ENCODE measurements around the gene HOATZ.

- TF ChIP-seq CTCF (IDR thresholded peaks at IDR 0.05) (no peak), POLR2AphosphoS5 (IDR thresholded peaks at IDR 0.05; ENCODE audit: low read depth, low read length) (no peak), ZBTB33 (IDR thresholded peaks at IDR 0.05; ENCODE audit: borderline replicate concordance, low read depth) (no peak), MAX (IDR thresholded peaks at IDR 0.05; ENCODE audit: low read depth) (no peak), MEF2A (IDR thresholded peaks at IDR 0.05; ENCODE audit: borderline replicate concordance, low read depth) (no peak), EP300 (IDR thresholded peaks at IDR 0.05; ENCODE audit: borderline replicate concordance in 1 of 2, low read depth in 1 of 2, low read length in 1 of 2) (peak in 1 of 2 experiments; percentile 62; a peak in 1 of 4 replicates)
Observed at GRCh38 chr11:111542606-111543275, 28.2 kb downstream of the HOATZ start.

All from SK-N-SH (cell line).